ENCODE measurements around the gene LRRC41. TPM values are rescaled to one million over a fixed set of nuclear protein-coding genes. Genes with fewer than 3 reads are reported as not detected.
"Not testable (repeated sequence)": the region's sequence is repeated elsewhere in the genome, so short reads cannot be mapped to it uniquely, and the experiment has no call there.

LRRC41 gene
- total and polyA plus RNA-seq, 10 donors = 13.3 to 57.2 (median 40.7) TPM

- H3K36me3 ChIP-seq = peaks cover 0 to 55% (median 28%) of the 10 kb centered on the region in 6 donors
- H3K4me1 ChIP-seq = peaks cover 0 to 51% (median 18%) of the 10 kb centered on the region in 6 donors
- no peak for DNase-seq
- H3K4me3 ChIP-seq = no peak overlapping the region
- intact Hi-C loops (cut with DNase I; ENCODE audit: low total_unique reads) = loop anchor here (5.0 kb wide), 1 partner anchor 40 kb away; the partner anchor contains the start of genes LRRC41 and UQCRH
- H3K27ac ChIP-seq = peak overlapping the region in 5 of 8 donors; percentile 93 to 98 (median 96)
- no peaks in the 10 kb centered on the region for H3K9me3 ChIP-seq
- TF ChIP-seq POLR2A (IDR thresholded peaks at IDR 0.05) = no peak
- no peak for TF ChIP-seq POLR2AphosphoS5 (IDR thresholded peaks at IDR 0.05)
- TF ChIP-seq CTCF (IDR thresholded peaks at IDR 0.05 in 8 of 11, conservative IDR thresholded peaks at IDR 0.05 in 3 of 11) = peak in 5 of 11 experiments; percentile 19 to 47 (median 36)
- WGBS, 5 donors = 91 to 95% (median 94%) methylated on average over 6 of the region's 6 CpGs
- H3K27me3 ChIP-seq (replicated peaks in 1 of 7) = no peaks in the 10 kb centered on the region
These were observed 38.8 kb upstream of the LRRC41 start for GRCh38 chr1:46342084-46342656.

- intact Hi-C loops (cut with DNase I; ENCODE audit: low total_unique reads) = loop anchor here (5.0 kb wide), 1 partner anchor 39 kb away; the partner anchor contains the start of genes LRRC41 and UQCRH
- peak; percentile 80 for DNase-seq
- 57 to 77% (median 65%) methylated on average over 31 of the region's 31 CpGs for WGBS, 5 donors
- peak overlapping the region; percentile 58 to 91 (median 76) for H3K4me3 ChIP-seq
- no peaks in the 10 kb centered on the region for H3K9me3 ChIP-seq
- peaks cover 0 to 48% (median 21%) of the 10 kb centered on the region in 6 donors for H3K36me3 ChIP-seq
- H3K27ac ChIP-seq = peak overlapping the region; percentile 93 to 98 (median 96)
- H3K27me3 ChIP-seq (replicated peaks in 1 of 7) = no peaks in the 10 kb centered on the region
- TF ChIP-seq POLR2AphosphoS5 (IDR thresholded peaks at IDR 0.05) (no peak), CTCF (IDR thresholded peaks at IDR 0.05 in 8 of 11, conservative IDR thresholded peaks at IDR 0.05 in 3 of 11) (no peak), POLR2A (IDR thresholded peaks at IDR 0.05) (no peak)
- peaks cover 0 to 49% (median 18%) of the 10 kb centered on the region in 6 donors for H3K4me1 ChIP-seq
These were observed 38.0 kb upstream of the LRRC41 start for GRCh38 chr1:46341222-46342083.

GRCh38 chr1:46340404-46341221, 37.2 kb upstream of the LRRC41 start, which contains the start of gene NSUN4:
TSS of gene NSUN4 (plus strand) at chr1:46340807. CDS start at chr1:46340827, 20 bp downstream.
- intact Hi-C loops (cut with DNase I; ENCODE audit: low total_unique reads) = loop anchor here (5.0 kb wide), 1 partner anchor 38 kb away; the partner anchor contains the start of genes LRRC41 and UQCRH

GRCh38 chr1:46337409-46337808, 34.0 kb upstream of the LRRC41 start:
- H3K27me3 ChIP-seq (replicated peaks in 1 of 7); H3K36me3 ChIP-seq; intact Hi-C loops (cut with DNase I; ENCODE audit: low total_unique reads); H3K27ac ChIP-seq; H3K4me3 ChIP-seq; DNase-seq; H3K9me3 ChIP-seq: not testable (repeated sequence)
- WGBS, 5 donors = 92 to 100% (median 96%) methylated on average over 9 to 14 of the region's 14 CpGs
- H3K4me1 ChIP-seq = peaks cover 0 to 32% (median 18%) of the 10 kb centered on the region in 6 donors

More at GRCh38 chr1:46340404-46341221, 37.2 kb upstream of the LRRC41 start, which contains the start of gene NSUN4:
- Histone ChIP-seq H3K4me1 (peaks cover 0 to 49% (median 18%) of the 10 kb centered on the region in 6 donors), H3K4me3 (peak within 1 kb of the TSS; percentile 58 to 91 (median 76)), H3K27me3 (replicated peaks in 1 of 7) (no peaks in the 10 kb centered on the region), H3K36me3 (peaks cover 0 to 40% (median 16%) of the 10 kb centered on the region in 6 donors), H3K27ac (peak within 1 kb of the TSS; percentile 93 to 98 (median 96)), H3K9me3 (no peaks in the 10 kb centered on the region)
- DNase-seq = peak; percentile 95
- peak in 2 of 3 donors; percentile 7 to 76 for TF ChIP-seq POLR2A (IDR thresholded peaks at IDR 0.05)
- TF ChIP-seq POLR2AphosphoS5 (IDR thresholded peaks at IDR 0.05) = peak; percentile 95
- peak; percentile 23 to 76 (median 69) for TF ChIP-seq CTCF (IDR thresholded peaks at IDR 0.05 in 8 of 11, conservative IDR thresholded peaks at IDR 0.05 in 3 of 11)
- 0 to 1% (median 0%) methylated on average over 44 to 53 of the region's 53 CpGs for WGBS, 5 donors

All from spleen (tissue), 11 donors.